Measurements from ENCODE around the gene STARD13. TPM values are rescaled to one million over a fixed set of nuclear protein-coding genes. Genes with fewer than 3 reads are reported as not detected.

Gene STARD13
- total RNA-seq, 2 donors from 2014 or later, result 28.7 to 32.9 TPM

- intact Hi-C loops (cut with DNase I, micrococcal nuclease), result no loop called here
- ATAC-seq (no peak), DNase-seq (no peak)
Observed at GRCh38 chr13:33119856-33120543, 165.6 kb downstream of the STARD13 start.

GRCh38 chr13:33119022-33119781 is 166.4 kb downstream of the STARD13 start:
- DNase-seq (no peak), ATAC-seq (no peak)
- intact Hi-C loops (cut with DNase I, micrococcal nuclease), result no loop called here

- intact Hi-C loops (cut with DNase I, micrococcal nuclease), result no loop called here
- DNase-seq (no peak), ATAC-seq (peak; percentile 44)
Observed at GRCh38 chr13:33116321-33117010, 169.1 kb downstream of the STARD13 start.

DNA sequence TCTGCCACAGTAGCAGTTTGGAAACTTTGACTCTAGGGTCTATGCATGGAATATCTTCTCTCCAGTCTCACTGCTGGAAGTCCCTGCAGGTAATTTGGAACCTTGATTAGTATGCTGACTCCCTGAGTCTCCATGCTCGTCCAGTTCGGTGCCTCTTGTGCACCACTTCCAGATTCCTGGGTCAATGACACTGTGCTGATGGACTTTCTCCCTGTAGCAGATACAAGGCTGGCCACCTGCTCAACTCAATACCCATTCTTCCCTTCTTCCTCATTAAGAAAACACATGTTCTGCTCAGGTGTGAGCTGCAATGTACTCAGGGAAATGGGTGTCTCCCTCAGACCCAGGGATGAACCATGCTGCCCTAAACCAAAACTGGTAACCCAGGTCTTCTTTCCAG is 170.3 kb downstream of the STARD13 start:
- intact Hi-C loops (cut with DNase I, micrococcal nuclease), result no loop called here
- DNase-seq (no peak), ATAC-seq (no peak)

GRCh38 chr13:33114146-33114545 is 171.4 kb downstream of the STARD13 start:
- intact Hi-C loops (cut with DNase I, micrococcal nuclease), result no loop called here
- ATAC-seq, result no peak
- no peak for DNase-seq

DNA sequence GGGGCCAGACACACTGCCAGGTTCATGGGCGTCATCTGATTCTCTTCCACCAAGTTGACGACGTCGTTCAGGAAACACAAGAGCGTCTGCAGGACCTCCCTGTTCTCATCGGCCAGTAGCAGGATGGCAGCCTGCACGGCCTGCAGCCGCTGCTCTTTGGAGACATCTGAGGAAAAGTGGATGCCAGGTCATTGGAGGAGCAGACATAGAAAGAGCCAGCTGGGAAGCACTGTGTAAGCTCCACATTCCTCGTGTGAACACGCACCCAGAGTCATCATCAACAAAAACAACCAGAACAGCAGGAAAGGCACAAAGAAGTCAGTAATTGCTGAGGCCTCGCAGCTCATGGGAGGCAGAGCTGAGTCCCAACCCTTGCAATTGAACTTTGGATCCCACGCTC is 172.8 kb downstream of the STARD13 start:
- peak; percentile 30 for ATAC-seq
- no peak for DNase-seq
- intact Hi-C loops (cut with DNase I, micrococcal nuclease), result no loop called here

DNA sequence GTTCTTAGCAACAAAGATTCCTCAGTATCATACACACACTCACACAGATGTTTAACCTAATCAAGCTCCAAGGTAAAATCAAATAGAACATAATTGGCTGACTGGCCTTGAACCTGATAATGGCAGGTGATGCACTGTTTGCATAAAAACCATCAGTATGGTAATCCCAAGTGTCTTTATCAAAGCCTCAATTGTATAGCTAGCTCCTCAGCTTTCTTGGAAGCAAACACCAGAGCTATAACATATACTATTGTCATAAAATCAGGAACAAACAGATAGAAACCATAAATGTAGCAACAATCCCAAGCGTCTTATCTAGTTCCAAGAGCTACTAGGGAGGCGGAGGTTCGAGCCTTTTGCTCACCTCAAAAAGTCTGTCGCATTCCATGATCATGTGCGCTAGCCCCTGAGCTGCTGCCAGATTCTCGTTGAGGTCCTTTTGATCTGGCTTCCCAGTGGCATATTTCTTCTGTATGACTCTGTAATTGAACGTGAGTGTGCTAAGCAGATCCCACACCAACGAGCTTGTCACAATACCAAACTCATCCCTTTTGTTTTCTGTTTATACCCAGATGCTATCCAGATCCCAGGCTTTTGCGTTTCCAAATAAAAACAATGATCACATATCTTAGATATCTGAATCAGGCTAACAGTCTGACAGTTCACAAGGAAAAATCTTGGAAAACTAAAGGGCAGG is 174.0 kb downstream of the STARD13 start:
- intact Hi-C loops (cut with DNase I, micrococcal nuclease), result no loop called here
- peak in 1 of 2 donors; percentile 49 for DNase-seq
- peak; percentile 88 for ATAC-seq

- intact Hi-C loops (cut with DNase I, micrococcal nuclease), result no loop called here
- peak in 1 of 2 donors; percentile 39 for DNase-seq
- ATAC-seq, result no peak
Observed at GRCh38 chr13:33110713-33111413, 174.7 kb downstream of the STARD13 start.

DNA sequence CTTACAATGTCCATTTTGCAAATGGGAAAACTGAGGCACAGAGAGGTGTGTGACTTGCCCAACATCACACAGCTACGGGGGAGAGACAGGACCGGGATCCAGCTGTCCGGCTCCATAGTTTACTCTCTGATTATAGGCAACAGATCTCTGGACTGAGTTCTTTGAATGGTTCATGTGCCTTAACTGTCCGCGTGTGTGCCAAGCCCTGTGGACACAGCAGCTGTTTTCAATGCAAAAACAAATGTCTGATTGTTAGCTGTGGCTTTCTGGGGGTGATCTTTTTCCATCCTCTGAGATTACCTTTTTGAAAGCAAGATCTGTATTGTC is 175.2 kb downstream of the STARD13 start:
- no peak for ATAC-seq
- no peak for DNase-seq
- intact Hi-C loops (cut with DNase I, micrococcal nuclease), result no loop called here

DNA sequence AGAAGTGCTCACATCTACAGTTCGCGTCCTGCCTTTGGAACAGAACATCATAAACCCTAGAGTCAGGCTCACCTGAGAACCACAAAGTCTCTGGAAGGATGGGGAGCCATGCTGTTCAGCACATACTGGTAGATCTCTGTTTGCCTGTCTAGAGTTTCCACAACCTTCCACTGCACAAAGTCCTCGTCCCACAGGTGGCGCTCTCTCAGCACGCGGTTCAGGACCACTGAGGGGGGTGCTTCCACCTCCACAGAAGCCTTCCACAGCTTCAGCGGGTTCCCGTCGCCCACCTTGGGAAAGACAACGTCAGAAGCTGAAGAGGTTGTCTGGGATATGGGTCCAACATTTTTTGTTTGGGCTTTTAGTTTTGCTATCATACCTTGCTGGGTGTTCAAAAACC is 175.8 kb downstream of the STARD13 start:
- ATAC-seq (no peak), DNase-seq (peak in 1 of 2 donors; percentile 31)
- intact Hi-C loops (cut with DNase I, micrococcal nuclease), result no loop called here

- ATAC-seq (no peak), DNase-seq (no peak)
- intact Hi-C loops (cut with DNase I, micrococcal nuclease), result no loop called here
Observed at GRCh38 chr13:33109271-33109697, 176.3 kb downstream of the STARD13 start.

- intact Hi-C loops (cut with DNase I, micrococcal nuclease), result no loop called here
- no peak for DNase-seq
- ATAC-seq, result no peak
Observed at GRCh38 chr13:33108620-33109019, 176.9 kb downstream of the STARD13 start.

DNA sequence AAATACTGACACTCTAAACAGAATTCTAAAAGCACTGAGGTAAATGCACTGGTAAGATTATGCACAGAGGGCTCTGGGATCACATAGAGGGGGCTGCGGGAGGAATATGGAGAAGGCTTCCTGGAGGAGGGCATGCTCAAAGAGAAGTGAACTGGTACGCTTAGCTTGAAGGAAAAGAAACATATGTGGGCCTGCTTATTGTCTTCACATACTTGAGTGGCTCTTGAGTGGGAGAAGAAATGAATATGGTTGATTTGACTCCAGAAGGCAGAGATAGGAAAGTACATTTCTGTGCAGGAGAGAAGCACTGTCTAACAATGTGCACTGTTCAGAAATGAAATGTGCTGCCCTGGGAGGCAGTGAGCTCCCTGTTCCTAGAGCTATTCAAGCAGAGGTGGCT is 178.2 kb downstream of the STARD13 start:
- ATAC-seq (no peak), DNase-seq (no peak)
- intact Hi-C loops (cut with DNase I, micrococcal nuclease), result no loop called here

DNA sequence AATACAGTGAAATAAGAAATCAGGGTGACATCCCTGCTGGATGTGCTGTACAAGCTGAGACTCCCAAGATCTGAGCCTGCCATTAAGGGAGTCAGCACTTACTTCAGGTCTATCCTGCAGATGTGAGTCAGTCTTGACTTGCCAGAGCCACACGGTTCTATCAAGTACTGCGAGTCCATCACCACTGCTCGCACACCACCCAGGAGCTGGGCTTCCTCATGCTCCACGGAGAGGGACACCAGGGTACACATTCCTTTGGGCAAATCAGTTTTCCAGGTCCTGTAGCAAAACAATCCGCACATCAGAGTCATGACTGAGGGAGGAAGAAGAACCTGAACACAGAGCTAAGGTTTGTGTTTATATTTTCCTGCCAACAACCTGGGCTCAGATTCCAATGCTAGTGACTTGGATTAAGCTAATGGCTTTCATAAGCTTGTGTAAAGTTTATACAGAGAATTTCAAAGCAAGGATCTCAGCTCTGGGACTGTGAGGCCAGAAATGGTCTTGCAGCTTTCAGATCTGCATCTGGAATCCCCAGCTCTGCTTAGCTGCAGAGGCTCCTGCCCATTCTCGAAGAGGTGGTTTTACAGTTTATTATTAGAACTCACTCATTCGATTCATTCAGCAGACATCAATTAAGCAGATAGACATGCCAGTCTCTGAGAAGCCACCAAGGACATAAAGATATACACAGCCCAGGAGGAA is 178.7 kb downstream of the STARD13 start:
- ATAC-seq (no peak), DNase-seq (no peak)
- intact Hi-C loops (cut with DNase I, micrococcal nuclease), result no loop called here

- intact Hi-C loops (cut with DNase I, micrococcal nuclease), result no loop called here
- ATAC-seq, result no peak
- no peak for DNase-seq
Observed at GRCh38 chr13:33105387-33106005, 180.1 kb downstream of the STARD13 start.

GRCh38 chr13:33103457-33103856 is 182.1 kb downstream of the STARD13 start:
- no peak for ATAC-seq
- intact Hi-C loops (cut with DNase I, micrococcal nuclease), result no loop called here

GRCh38 chr13:33101835-33102234 is 183.7 kb downstream of the STARD13 start:
- ATAC-seq (no peak), DNase-seq (no peak)

More at GRCh38 chr13:33103457-33103856, 182.1 kb downstream of the STARD13 start:
- DNase-seq, result no peak

GRCh38 chr13:33100886-33101285 is 184.7 kb downstream of the STARD13 start:
- no peak for ATAC-seq
- intact Hi-C loops (cut with DNase I, micrococcal nuclease), result no loop called here

More at GRCh38 chr13:33101835-33102234, 183.7 kb downstream of the STARD13 start:
- intact Hi-C loops (cut with DNase I, micrococcal nuclease), result no loop called here

More at GRCh38 chr13:33100886-33101285, 184.7 kb downstream of the STARD13 start:
- DNase-seq, result no peak

All from left colon (tissue), 2 donors.